Caco-2 (cell line): Measurements from ENCODE around the gene UAP1. TPM values are rescaled to one million over a fixed set of nuclear protein-coding genes. Genes with fewer than 3 reads are reported as not detected.

Experiments
- BruUV-seq: library from RNA; stranded (reverse); fragments of 400-500 nt; replicated peaks from 2 replicates; lab custom pipeline; 2021; lab: Mats Ljungman, UMichigan
- CTCF ChIA-PET: fragments of 300-600 bp; sonication (Branson Sonifier 250); formaldehyde crosslinking; loops from one replicate; lab custom pipeline; 2022; ENCODE audit warnings: antibody characterized with exemption; lab: Charles Lee
- POLR2A ChIA-PET: fragments of 300-600 bp; sonication (Branson Sonifier 250); formaldehyde crosslinking; loops from one replicate; lab custom pipeline; 2022; ENCODE audit warnings: antibody characterized with exemption; lab: Charles Lee
- DNase-seq, 2 experiments: peaks; one replicate each; pipeline versions ENCODE4 v3.0.0 to v3.0.0-alpha.2; 2020 to 2022
- H3K27me3 ChIP-seq: replicated peaks from 2 replicates; pipeline ENCODE4 v1.6.0; 2011; ENCODE audit warnings: low read length; ENCODE audit not compliant: control insufficient read depth, insufficient read depth
- H3K36me3 ChIP-seq: 2 replicates; pipeline ENCODE4 v1.5.1; 2011; ENCODE audit warnings: low read length; ENCODE audit not compliant: control insufficient read depth, insufficient read depth
- H3K4me1 ChIP-seq: fragments of 250-450 bp; sonication (Bioruptor Pico); 2 replicates; pipeline ENCODE4 v1.5.1; 2020; ENCODE audit warnings: mild to moderate bottlenecking
- H3K4me3 ChIP-seq: 2 replicates; pipeline ENCODE4 v1.5.1; 2011; ENCODE audit warnings: low read depth, mild to moderate bottlenecking, control low read depth, low read length
- H3K9me3 ChIP-seq: fragments of 250-450 bp; sonication (Bioruptor Pico); 2 replicates; pipeline ENCODE4 v1.5.1; 2020; ENCODE audit warnings: mild to moderate bottlenecking, moderate library complexity
- H3K27ac Mint-ChIP-seq: one replicate; pipeline ENCODE4 v1.8.0; 2022; ENCODE audit warnings: mixed read lengths; ENCODE audit not compliant: unreplicated experiment
- H3K27me3 Mint-ChIP-seq: one replicate; pipeline ENCODE4 v1.8.0; 2022; ENCODE audit warnings: mixed read lengths; ENCODE audit not compliant: insufficient read depth, unreplicated experiment
- H3K36me3 Mint-ChIP-seq: one replicate; pipeline ENCODE4 v1.8.0; 2022; ENCODE audit warnings: mild to moderate bottlenecking, mixed read lengths; ENCODE audit not compliant: insufficient read depth, unreplicated experiment
- H3K4me1 Mint-ChIP-seq: one replicate; pipeline ENCODE4 v1.8.0; 2022; ENCODE audit warnings: low read depth, mixed read lengths; ENCODE audit not compliant: unreplicated experiment
- H3K4me3 Mint-ChIP-seq: one replicate; pipeline ENCODE4 v1.8.0; 2022; ENCODE audit warnings: mild to moderate bottlenecking, moderate library complexity, mixed read lengths; ENCODE audit not compliant: unreplicated experiment
- H3K9me3 Mint-ChIP-seq: one replicate; pipeline ENCODE4 v1.8.0; 2022; ENCODE audit warnings: mixed read lengths; ENCODE audit not compliant: unreplicated experiment
- CTCF ChIP-seq, 2 experiments: fragments of 200-600 bp in 1 of 2; IDR thresholded peaks; 1 replicate in 1 of 2; 2 replicates in 1 of 2; pipeline versions ENCODE4 v1.5.1 to v1.8.0; 2011 to 2022; ENCODE audit warnings: antibody characterized with exemption in 1 of 2, control low read depth in 1 of 2, inconsistent platforms in 1 of 2, low read depth in 1 of 2, low read length in 1 of 2, mild to moderate bottlenecking in 1 of 2, moderate library complexity in 1 of 2; ENCODE audit not compliant: insufficient read depth in 1 of 2, severe bottlenecking in 1 of 2, unreplicated experiment in 1 of 2
- intact Hi-C: fragments of 100-400 bp; cut with micrococcal nuclease; formaldehyde crosslinking; loops from one replicate; pipeline ENCODE4 v1.10.0; 2022; ENCODE audit not compliant: unreplicated experiment
- total RNA-seq: library from RNA; stranded (reverse); gene quantifications from 2 replicates; pipeline ENCODE4 v1.2.3, GENCODE V29; 2022

UAP1 gene
- total RNA-seq, 1 experiment from 2014 or later, result 39.8 TPM

GRCh38 chr1:162645666-162646065 lies 84.1 kb downstream of the UAP1 start:
- Histone ChIP-seq H3K4me1 (no peaks in the 10 kb centered on the region), H3K9me3 (no peaks in the 10 kb centered on the region), H3K36me3 (no peaks in the 10 kb centered on the region), H3K27me3 (no peaks in the 10 kb centered on the region; the same call in 1 of the 2 replicates), H3K4me3 (no peak overlapping the region)
- H3K4me3 Mint-ChIP-seq, result no peak overlapping the region
- H3K4me1 Mint-ChIP-seq, result no peaks in the 10 kb centered on the region
- TF ChIP-seq CTCF (IDR thresholded peaks at IDR 0.05; ENCODE audit: insufficient read depth in 1 of 2, low read depth in 1 of 2, low read length in 1 of 2, severe bottlenecking in 1 of 2, unreplicated experiment in 1 of 2), result no peak
- H3K27ac Mint-ChIP-seq, result no peak overlapping the region
- H3K27me3 Mint-ChIP-seq, result peaks cover 10% of the 10 kb centered on the region
- POLR2A ChIA-PET, result no interaction called here
- intact Hi-C loops, result no loop called here
- no TSS peak for BruUV-seq
- CTCF ChIA-PET, result no interaction called here
- H3K9me3 Mint-ChIP-seq, result no peaks in the 10 kb centered on the region
- DNase-seq, result no peak
- no peaks in the 10 kb centered on the region for H3K36me3 Mint-ChIP-seq

GRCh38 chr1:162649583-162649982 lies 88.1 kb downstream of the UAP1 start:
- Mint-ChIP-seq H3K4me3 (no peak overlapping the region), H3K9me3 (peaks cover 11% of the 10 kb centered on the region), H3K36me3 (no peaks in the 10 kb centered on the region), H3K27ac (no peak overlapping the region), H3K4me1 (no peaks in the 10 kb centered on the region), H3K27me3 (peaks cover 16% of the 10 kb centered on the region)
- POLR2A ChIA-PET, result no interaction called here
- no peak for DNase-seq
- Histone ChIP-seq H3K36me3 (no peaks in the 10 kb centered on the region), H3K4me3 (no peak overlapping the region), H3K4me1 (no peaks in the 10 kb centered on the region), H3K9me3 (no peaks in the 10 kb centered on the region), H3K27me3 (no peaks in the 10 kb centered on the region; the same call in 1 of the 2 replicates)
- no TSS peak for BruUV-seq
- intact Hi-C loops, result no loop called here
- CTCF ChIA-PET, result no interaction called here
- TF ChIP-seq CTCF (IDR thresholded peaks at IDR 0.05; ENCODE audit: insufficient read depth in 1 of 2, low read depth in 1 of 2, low read length in 1 of 2, severe bottlenecking in 1 of 2, unreplicated experiment in 1 of 2), result no peak

Other genes with a start within 250 kb of the UAP1 start
- gene SPATA46, start 184.9 kb upstream of the UAP1 start, total RNA-seq, result not detected in 2 replicates
- 5.3 and 7.3 TPM in 2 replicates for gene C1orf226, start 180.0 kb upstream of the UAP1 start, total RNA-seq
- not detected in 2 replicates for gene SH2D1B, start 149.6 kb upstream of the UAP1 start, total RNA-seq
- 23.4 and 24.9 TPM in 2 replicates for gene UHMK1, start 63.9 kb upstream of the UAP1 start, total RNA-seq
- gene DDR2, start 70.7 kb downstream of the UAP1 start, total RNA-seq, result 0.65 and 0.73 TPM in 2 replicates
- gene HSD17B7, start 229.0 kb downstream of the UAP1 start, total RNA-seq, result 31.9 and 35.9 TPM in 2 replicates